Spleen (tissue), 11 donors: ENCODE data around the gene PACS1. TPM values are rescaled to one million over a fixed set of nuclear protein-coding genes. Genes with fewer than 3 reads are reported as not detected.

Experiments
- DNase-seq: peaks from one replicate; pipeline ENCODE4 v3.0.0-alpha.2; 2020
- H3K27ac ChIP-seq, 8 donors: fragments of 200-600 bp; sonication (generic) in 7 of 8; 1 replicate in 4 of 8; 2 replicates in 4 of 8; pipeline versions ENCODE4 v1.5.0 to v1.8.0; 2016 to 2021; ENCODE audit warnings: inconsistent platforms in 4 of 8, mild to moderate bottlenecking in 4 of 8, moderate library complexity in 1 of 8
- H3K27me3 ChIP-seq, 7 donors: fragments of 200-600 bp; sonication (generic) in 6 of 7; replicated peaks in 1 of 7; 1 replicate in 4 of 7; 2 replicates in 3 of 7; pipeline versions ENCODE4 v1.5.0 to v1.8.0; 2016 to 2021; ENCODE audit warnings: inconsistent platforms in 3 of 7, mild to moderate bottlenecking in 1 of 7
- H3K36me3 ChIP-seq, 6 donors: fragments of 200-600 bp; sonication (generic) in 5 of 6; 1 replicate in 4 of 6; 2 replicates in 2 of 6; pipeline versions ENCODE4 v1.5.0 to v1.8.0; 2016 to 2021; ENCODE audit warnings: inconsistent platforms in 2 of 6
- H3K4me1 ChIP-seq, 6 donors: fragments of 200-600 bp; sonication (generic) in 5 of 6; 1 replicate in 3 of 6; 2 replicates in 3 of 6; pipeline versions ENCODE4 v1.5.0 to v1.8.0; 2016 to 2021; ENCODE audit warnings: inconsistent platforms in 3 of 6
- H3K4me3 ChIP-seq, 8 donors: fragments of 200-600 bp; sonication (generic) in 7 of 8; 1 replicate in 4 of 8; 2 replicates in 4 of 8; pipeline versions ENCODE4 v1.5.0 to v1.8.0; 2016 to 2021; ENCODE audit warnings: inconsistent platforms in 4 of 8, mild to moderate bottlenecking in 4 of 8, moderate library complexity in 2 of 8
- H3K9me3 ChIP-seq, 8 donors: fragments of 200-600 bp; sonication (generic) in 7 of 8; 1 replicate in 4 of 8; 2 replicates in 4 of 8; pipeline versions ENCODE4 v1.5.0 to v1.8.0; 2016 to 2021; ENCODE audit warnings: inconsistent platforms in 4 of 8
- POLR2A ChIP-seq, 3 donors: fragments of 450-650 bp; IDR thresholded peaks; one replicate each; pipeline ENCODE4 v1.5.1; 2017; ENCODE audit warnings: antibody characterized with exemption in 3 of 3, mild to moderate bottlenecking in 1 of 3
- POLR2AphosphoS5 ChIP-seq, 3 donors: sonication (generic); formaldehyde crosslinking; IDR thresholded peaks; one replicate each; pipeline ENCODE4 v1.5.1; 2017; ENCODE audit warnings: antibody characterized with exemption in 3 of 3
- WGBS, 5 donors: extraction: QIAGEN DNeasy Blood & Tissue Kit in 3 of 5; methylation state at CpG; one replicate each; pipeline versions ENCODE4 v1.1.5 to v1.1.7; 2013 to 2018; 5-methylcytosine and 5-hydroxymethylcytosine counted together
- intact Hi-C: fragments of 100-400 bp; cut with DNase I; formaldehyde crosslinking; loops from one replicate; pipeline ENCODE4 v1.15.0; 2023; ENCODE audit warnings: low total_unique reads
- polyA plus RNA-seq, 3 donors: library from polyadenylated mRNA; stranded (reverse); fragments of 200-250 nt; gene quantifications; one replicate each; pipeline ENCODE4 v1.2.1, GENCODE V29; 2013
- total RNA-seq, 7 donors: library from RNA; depleted of rRNA in 3 of 7; stranded (reverse); fragments of >200 nt in 3 of 7; fragmentation: NEBNext Ultra II Directional in 4 of 7; extraction: Animal tissue kit (Norgen Biotek cat#: 25700) in 4 of 7; gene quantifications; one replicate each; pipeline versions ENCODE4 v1.1.0 to v1.2.1, GENCODE V29; 2016 to 2021
- TF ChIP-seq, protein P1 (sequence below), 11 experiments: fragments of 200-600 bp in 7 of 11; fragments of 450-650 bp in 4 of 11; sonication (generic) in 4 of 11; IDR thresholded peaks in 8 of 11; conservative IDR thresholded peaks in 3 of 11; 1 replicate in 7 of 11; 2 replicates in 4 of 11; pipeline versions ENCODE4 v1.4.0 to v1.8.0; 2016 to 2021; ENCODE audit warnings: antibody characterized with exemption in 11 of 11, inconsistent platforms in 4 of 11, mild to moderate bottlenecking in 1 of 11
- donor health status: healthy with polysubstance abuse.
- donor health status: DM: no; HTN: no; CAD: no; lungs with moderate emphysema.
- donor health status: DM: no; HTN: no; CAD: no.
- donor health status: Bipolar disorder and iron deficiency.
- donor health status: healthy.
- donor health status: DM: no; HTN: no; CAD: no.
- donor health status: DM: yes; HTN: yes; CAD: no.

The PACS1 gene
- total and polyA plus RNA-seq, 10 donors: 20.6 to 126 (median 98.8) TPM

- no peaks in the 10 kb centered on the region for H3K9me3 ChIP-seq
- H3K4me3 ChIP-seq: no peak overlapping the region
- H3K27ac ChIP-seq: peak overlapping the region in 2 of 8 donors; percentile 7 to 44
- WGBS, 5 donors: 63 to 76% (median 65%) methylated on average over 4 of the region's 4 CpGs
- peaks cover 21 to 100% (median 64%) of the 10 kb centered on the region in 6 donors for H3K4me1 ChIP-seq
- H3K36me3 ChIP-seq: peaks cover 0 to 8% (median 0%) of the 10 kb centered on the region in 6 donors
- TF ChIP-seq, protein P1, sequence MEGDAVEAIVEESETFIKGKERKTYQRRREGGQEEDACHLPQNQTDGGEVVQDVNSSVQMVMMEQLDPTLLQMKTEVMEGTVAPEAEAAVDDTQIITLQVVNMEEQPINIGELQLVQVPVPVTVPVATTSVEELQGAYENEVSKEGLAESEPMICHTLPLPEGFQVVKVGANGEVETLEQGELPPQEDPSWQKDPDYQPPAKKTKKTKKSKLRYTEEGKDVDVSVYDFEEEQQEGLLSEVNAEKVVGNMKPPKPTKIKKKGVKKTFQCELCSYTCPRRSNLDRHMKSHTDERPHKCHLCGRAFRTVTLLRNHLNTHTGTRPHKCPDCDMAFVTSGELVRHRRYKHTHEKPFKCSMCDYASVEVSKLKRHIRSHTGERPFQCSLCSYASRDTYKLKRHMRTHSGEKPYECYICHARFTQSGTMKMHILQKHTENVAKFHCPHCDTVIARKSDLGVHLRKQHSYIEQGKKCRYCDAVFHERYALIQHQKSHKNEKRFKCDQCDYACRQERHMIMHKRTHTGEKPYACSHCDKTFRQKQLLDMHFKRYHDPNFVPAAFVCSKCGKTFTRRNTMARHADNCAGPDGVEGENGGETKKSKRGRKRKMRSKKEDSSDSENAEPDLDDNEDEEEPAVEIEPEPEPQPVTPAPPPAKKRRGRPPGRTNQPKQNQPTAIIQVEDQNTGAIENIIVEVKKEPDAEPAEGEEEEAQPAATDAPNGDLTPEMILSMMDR (IDR thresholded peaks at IDR 0.05 in 8 of 11, conservative IDR thresholded peaks at IDR 0.05 in 3 of 11): no peak
- TF ChIP-seq POLR2A (IDR thresholded peaks at IDR 0.05) (no peak), POLR2AphosphoS5 (IDR thresholded peaks at IDR 0.05) (no peak)
- intact Hi-C loops: no loop called here
- H3K27me3 ChIP-seq: no peaks in the 10 kb centered on the region
- DNase-seq: no peak
These were observed 36.9 kb downstream of the PACS1 start for GRCh38 chr11:66106786-66107599.

- peaks cover 0 to 8% (median 0%) of the 10 kb centered on the region in 6 donors for H3K36me3 ChIP-seq
- H3K4me3 ChIP-seq: no peak overlapping the region
- WGBS, 5 donors: 84 to 88% (median 85%) methylated on average over 3 of the region's 3 CpGs
- H3K27ac ChIP-seq: peak overlapping the region in 1 of 8 donors; percentile 44
- H3K4me1 ChIP-seq: peaks cover 22 to 100% (median 64%) of the 10 kb centered on the region in 6 donors
- H3K27me3 ChIP-seq: no peaks in the 10 kb centered on the region
- DNase-seq: no peak
- no peaks in the 10 kb centered on the region for H3K9me3 ChIP-seq
- TF ChIP-seq POLR2A (IDR thresholded peaks at IDR 0.05) (no peak), POLR2AphosphoS5 (IDR thresholded peaks at IDR 0.05) (no peak)
- TF ChIP-seq, protein P1 (IDR thresholded peaks at IDR 0.05 in 8 of 11, conservative IDR thresholded peaks at IDR 0.05 in 3 of 11): no peak
- intact Hi-C loops: no loop called here
These were observed 37.8 kb downstream of the PACS1 start for GRCh38 chr11:66107600-66108510.

- 77 to 93% (median 89%) methylated on average over 2 of the region's 2 CpGs for WGBS, 5 donors
- Histone ChIP-seq H3K9me3 (no peaks in the 10 kb centered on the region), H3K27me3 (no peaks in the 10 kb centered on the region), H3K27ac (no peak overlapping the region), H3K4me1 (peaks cover 35 to 100% (median 70%) of the 10 kb centered on the region in 6 donors), H3K36me3 (peaks cover 0 to 8% (median 0%) of the 10 kb centered on the region in 6 donors), H3K4me3 (no peak overlapping the region)
- intact Hi-C loops: no loop called here
- TF ChIP-seq, protein P1 (IDR thresholded peaks at IDR 0.05 in 8 of 11, conservative IDR thresholded peaks at IDR 0.05 in 3 of 11): no peak
- TF ChIP-seq POLR2A (IDR thresholded peaks at IDR 0.05) (no peak), POLR2AphosphoS5 (IDR thresholded peaks at IDR 0.05) (no peak)
- no peak for DNase-seq
These were observed 39.2 kb downstream of the PACS1 start for GRCh38 chr11:66109294-66109693.
